ENCODE data around the gene WNK4. TPM values are rescaled to one million over a fixed set of nuclear protein-coding genes. Genes with fewer than 3 reads are reported as not detected.

The WNK4 gene
- total RNA-seq, 1 donor from 2014 or later = not detected

DNA sequence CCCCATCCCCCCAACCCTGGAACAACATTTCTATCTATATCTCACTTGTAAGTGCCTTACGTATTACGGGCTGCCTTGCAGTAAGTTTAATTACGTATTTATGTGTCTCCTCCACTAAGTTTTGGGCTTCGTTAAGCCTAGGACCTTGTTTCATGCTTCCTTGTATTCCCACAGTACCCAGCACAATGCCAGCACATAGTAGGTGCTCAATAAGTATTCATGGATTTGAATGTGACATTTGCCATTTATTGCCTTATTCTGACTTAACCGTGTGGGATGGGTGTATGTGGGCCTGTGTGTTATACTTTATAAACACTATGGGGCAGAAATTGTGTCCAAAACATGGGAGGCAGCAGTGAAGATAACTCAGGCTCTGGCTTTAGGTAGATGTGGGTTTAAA is 12.1 kb downstream of the WNK4 start:
- intact Hi-C loops (cut with micrococcal nuclease) = no loop called here
- no peak for ATAC-seq
- no peak for DNase-seq

DNA sequence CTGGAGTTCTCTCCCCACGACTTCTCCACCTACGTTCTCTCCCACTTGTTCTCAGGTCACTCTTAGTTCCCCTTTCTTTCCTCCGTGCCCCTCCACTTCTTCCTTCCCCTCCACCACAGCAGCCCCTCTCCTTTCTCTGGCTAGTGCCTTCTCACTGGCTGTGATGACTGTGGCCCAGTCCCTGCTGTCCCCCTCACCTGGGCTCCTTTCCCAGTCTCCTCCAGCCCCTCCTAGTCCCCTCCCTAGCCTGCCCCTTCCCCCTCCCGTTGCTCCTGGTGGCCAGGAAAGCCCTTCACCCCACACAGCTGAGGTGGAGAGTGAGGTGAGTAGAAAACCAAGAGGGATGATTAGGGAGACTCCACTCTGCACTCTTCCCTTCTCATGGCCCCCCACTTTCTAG is 14.7 kb downstream of the WNK4 start:
- ATAC-seq (no peak), DNase-seq (no peak)
- intact Hi-C loops (cut with micrococcal nuclease) = no loop called here

DNA sequence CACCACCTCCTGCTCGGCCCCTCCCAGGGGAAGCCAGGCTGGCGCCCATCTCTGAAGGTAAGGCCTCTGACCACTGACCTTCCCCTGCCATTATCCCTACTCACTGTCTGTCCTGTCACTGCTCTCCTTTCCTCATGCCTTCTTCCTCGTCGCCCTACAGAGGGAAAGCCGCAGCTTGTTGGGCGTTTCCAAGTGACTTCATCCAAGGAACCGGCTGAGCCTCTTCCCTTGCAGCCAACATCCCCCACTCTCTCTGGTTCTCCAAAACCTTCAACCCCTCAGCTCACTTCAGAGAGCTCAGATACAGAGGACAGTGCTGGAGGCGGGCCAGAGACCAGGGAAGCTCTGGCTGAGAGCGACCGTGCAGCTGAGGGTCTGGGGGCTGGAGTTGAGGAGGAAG is 15.1 kb downstream of the WNK4 start:
- intact Hi-C loops (cut with micrococcal nuclease) = no loop called here
- no peak for DNase-seq
- ATAC-seq = no peak

DNA sequence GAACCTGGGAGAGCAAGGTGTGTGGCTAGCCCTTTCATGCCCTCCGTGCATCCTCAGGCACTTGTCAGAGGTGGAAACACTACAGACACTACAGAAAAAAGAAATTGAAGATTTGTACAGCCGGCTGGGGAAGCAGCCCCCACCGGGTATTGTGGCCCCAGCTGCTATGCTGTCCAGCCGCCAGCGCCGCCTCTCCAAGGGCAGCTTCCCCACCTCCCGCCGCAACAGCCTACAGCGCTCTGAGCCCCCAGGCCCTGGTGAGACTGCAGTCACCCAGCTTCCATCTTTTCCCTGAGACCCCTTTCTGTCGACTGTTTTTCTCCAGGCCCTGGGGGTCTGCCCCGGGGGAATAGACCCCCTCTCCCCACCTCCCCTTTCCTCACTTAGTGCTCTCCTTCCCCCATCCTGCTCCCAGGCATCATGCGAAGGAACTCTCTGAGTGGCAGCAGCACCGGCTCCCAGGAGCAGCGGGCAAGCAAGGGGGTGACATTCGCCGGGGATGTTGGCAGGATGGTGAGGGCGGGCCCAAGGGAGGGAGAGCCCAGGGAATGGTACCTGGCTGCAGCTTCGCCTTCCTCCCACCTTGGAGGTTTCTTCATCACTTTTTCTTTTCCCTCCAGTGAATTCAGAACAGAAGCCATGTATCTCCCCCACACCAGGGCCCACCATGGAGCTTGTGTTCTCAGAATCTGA is 15.8 kb downstream of the WNK4 start:
- DNase-seq = no peak
- intact Hi-C loops (cut with micrococcal nuclease) = no loop called here
- ATAC-seq = no peak

DNA sequence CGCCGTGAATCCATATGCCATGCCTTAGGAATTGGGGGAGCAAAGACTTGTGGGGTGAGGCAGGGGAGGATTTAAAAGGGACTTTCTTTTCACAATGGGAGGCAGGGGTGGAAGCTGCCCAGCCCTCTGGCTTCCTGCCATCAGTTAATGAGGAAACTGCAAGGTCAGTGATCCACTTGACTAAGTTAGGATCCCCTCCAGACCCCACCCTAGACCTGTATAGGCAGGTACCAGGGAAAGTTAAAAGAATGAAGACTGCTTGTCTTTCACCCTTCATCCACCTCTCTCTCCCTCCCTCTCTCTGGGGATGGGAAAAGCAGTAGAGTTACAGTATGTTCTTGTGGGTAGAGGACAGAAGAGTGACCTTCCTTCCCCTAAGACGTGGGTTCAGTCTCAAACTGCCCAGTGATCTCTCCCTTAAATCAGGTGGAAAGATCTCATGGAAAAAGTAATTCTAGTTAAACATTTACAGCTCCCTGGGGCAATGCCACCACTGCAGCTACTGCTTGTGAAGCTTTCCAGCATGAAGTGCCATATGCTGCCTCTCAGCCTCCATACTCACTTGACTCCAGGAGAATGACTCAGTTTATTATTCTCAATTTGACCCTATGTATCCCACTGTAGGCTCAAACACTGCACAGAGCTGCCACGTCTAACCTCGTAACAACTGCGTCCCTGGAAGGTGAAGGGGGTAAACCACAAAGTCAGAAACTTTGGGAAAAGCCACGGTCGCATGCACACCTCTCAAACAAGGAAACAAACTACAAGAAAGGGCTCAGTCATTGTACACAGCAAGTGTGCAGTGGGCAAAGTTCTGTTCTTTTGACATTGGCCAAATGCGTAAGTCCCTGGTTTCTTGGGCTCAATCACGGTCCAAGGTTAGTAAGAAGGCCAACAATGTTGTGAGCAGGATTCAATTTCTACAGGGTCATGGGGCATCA is 16.9 kb downstream of the WNK4 start:
- DNase-seq (no peak), ATAC-seq (no peak)
- intact Hi-C loops (cut with micrococcal nuclease) = no loop called here

DNA sequence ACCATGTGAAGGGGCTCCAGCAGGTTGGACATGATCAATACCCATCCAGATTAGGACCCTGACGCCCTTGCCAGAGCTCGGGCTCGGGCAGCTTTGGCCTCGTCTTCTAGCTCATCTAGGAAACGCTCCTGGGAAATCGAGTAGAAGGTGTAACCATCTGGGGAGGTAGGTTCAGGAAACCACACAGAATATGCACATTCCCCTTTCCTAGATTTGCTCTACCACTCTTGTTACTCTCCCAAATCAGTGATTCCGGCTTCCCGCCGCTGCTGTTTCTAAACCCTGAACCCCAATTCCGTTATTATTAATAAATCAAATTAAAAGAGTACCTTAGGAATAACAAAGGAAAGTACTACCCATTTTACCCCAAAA is 17.6 kb downstream of the WNK4 start:
- ATAC-seq (no peak), DNase-seq (no peak)
- intact Hi-C loops (cut with micrococcal nuclease) = no loop called here

DNA sequence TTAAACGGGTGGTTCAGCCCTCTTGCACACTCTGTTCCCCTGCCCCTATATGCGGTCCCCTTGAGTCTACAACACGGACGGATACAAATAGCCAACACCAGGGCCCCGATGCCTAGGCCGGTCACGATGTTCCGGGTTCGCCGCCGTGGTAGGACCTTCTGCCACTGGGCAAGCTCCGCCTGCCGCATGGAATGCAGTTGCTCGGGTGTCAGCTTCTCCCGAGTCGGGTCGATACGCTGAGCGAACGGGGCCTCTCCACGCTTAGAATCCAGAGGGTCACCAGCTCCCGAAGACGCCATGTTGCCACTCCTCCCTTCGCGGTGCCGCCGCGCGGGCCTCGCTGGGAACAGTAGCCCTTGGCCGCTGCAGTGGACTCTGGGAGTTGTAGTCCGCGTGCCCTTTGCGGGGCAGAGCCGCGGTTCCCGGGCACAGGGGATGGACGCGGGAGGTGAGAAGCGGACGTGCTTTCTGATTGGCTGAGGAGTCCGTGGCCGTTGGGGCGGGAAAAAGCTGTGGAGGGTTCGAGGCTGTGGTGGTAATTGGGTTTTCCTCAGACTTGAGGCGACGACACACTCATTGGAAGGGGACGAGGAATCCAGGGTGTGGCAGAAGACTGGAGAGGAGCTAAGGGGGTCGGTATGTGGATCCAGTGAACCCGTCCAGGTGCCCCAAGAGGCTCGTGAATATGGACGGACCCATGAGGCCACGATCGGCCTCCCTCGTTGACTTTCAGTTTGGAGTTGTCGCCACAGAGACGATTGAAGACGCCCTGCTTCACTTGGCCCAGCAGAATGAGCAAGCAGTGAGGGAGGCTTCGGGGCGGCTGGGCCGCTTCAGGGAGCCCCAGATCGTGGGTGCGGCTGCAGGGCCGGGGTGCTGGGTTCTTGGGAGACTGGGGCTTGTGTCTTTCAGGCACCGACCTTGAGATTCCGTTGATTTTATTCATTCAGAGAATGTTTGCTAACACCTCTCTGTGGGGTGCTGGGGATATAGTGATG is 18.3 kb downstream of the WNK4 start, which contains the start of the genes CNTD1 and COA3:
Gene CNTD1, plus strand, starts transcription at position 479 of the 998 bp plus-strand sequence. Its CDS starts 207 bp downstream, at position 686.
Gene COA3, minus strand, starts transcription at position 322 of the 998 bp plus-strand sequence. Its CDS starts 23 bp downstream, at position 299.
- intact Hi-C loops (cut with micrococcal nuclease) = no loop called here
- DNase-seq = peak; percentile 94

DNA sequence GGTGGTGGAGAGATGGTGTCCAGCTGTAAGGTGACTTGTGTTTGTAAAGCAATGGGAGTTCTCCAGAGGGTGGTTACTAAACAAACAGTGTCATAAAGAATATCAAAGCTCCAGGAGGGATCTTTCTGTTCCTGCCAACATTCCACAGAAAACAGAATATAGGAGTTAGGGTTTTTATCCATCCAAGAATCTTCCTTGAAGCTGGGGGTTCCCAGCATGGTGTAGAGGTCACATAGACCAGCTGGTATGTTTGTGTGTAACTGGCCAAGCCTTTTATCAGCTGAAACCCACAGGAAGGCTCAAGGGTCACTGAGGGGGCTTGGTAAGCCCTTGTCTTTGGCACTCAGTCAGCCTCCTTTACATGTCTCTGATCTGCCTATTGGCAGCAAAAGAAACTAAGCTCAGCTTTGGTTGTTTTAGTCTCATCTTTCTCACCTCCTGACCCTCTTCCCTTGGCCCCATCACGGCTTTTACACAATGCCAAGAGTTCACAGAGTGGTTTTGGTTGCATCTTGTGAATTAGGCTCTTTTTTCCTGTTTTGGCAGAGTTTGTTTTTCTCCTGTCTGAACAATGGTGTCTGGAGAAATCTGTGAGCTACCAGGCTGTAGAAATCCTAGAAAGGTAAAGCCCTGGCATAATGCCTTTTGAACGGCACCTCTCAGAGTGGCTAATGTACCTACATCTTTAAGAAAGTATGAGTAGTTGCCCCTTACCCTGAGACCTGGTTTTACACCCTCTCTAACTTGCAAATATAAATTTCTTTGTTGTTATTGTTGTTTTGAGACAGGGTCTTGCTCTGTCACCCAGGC is 22.9 kb downstream of the WNK4 start:
- ATAC-seq = no peak
- intact Hi-C loops (cut with micrococcal nuclease) = no loop called here
- DNase-seq = no peak

More for the DNA sequence above, 18.3 kb downstream of the WNK4 start, which contains the start of the genes CNTD1 and COA3:
- peak; percentile 99 for ATAC-seq

DNA sequence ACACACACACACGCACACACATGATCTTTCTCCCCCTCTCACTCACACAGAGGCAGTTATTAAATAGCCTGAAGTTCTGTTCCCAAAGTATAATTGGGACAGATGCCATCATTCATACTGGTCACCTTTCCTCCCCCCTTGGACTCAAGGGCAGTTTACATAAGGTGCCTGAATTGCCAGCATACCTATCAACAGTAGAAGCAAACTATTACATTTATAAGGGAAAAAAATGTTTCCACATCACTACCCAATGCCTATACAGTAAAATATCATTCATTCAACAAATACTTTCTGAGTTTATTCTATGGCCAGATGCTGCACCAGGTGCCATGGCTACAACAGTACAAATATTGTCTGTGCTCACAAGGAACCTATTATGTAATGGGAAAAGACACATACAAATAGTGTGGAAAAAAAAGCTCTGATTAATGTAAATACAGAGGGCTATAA is 24.5 kb downstream of the WNK4 start:
- no peak for ATAC-seq
- intact Hi-C loops (cut with micrococcal nuclease) = no loop called here
- no peak for DNase-seq

DNA sequence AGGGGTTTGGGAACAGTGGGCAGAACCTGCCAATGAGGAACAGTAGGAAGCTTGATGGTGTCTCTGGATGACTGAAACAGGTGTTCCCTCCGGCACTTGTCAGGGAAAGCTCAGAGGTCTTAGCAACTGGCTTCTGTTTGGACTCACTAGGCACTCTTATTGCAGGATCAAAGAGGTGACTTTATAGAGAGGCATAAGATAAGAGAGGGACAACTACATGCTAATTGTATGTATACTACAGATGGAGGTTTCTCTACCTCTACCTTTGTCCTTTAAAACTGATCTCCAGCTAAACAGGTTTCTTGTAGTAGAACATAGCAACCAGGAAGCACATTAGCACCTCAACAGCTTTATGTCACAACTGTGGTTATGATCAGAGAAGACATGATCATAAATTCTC is 25.8 kb downstream of the WNK4 start:
- ATAC-seq (no peak), DNase-seq (no peak)
- intact Hi-C loops (cut with micrococcal nuclease) = no loop called here

DNA sequence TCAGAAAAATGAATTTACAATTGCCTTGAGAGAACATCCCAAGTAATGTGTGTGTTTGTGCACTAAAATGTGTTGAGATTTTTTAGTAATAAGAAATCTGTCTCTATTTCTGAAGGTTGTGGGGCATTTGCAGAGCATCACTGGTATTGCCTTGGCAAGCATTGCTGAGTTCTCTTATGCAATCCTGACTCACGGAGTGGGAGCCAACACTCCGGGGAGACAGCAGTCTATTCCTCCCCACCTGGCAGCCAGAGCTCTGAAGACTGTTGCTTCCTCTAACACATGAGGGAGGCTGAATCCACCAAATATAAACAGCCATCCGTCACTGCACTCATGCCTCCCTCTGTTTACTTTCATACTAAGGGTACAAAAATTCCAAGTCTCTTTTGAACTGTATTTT is 28.8 kb downstream of the WNK4 start:
- intact Hi-C loops (cut with micrococcal nuclease) = no loop called here
- DNase-seq = no peak
- ATAC-seq = peak; percentile 57

DNA sequence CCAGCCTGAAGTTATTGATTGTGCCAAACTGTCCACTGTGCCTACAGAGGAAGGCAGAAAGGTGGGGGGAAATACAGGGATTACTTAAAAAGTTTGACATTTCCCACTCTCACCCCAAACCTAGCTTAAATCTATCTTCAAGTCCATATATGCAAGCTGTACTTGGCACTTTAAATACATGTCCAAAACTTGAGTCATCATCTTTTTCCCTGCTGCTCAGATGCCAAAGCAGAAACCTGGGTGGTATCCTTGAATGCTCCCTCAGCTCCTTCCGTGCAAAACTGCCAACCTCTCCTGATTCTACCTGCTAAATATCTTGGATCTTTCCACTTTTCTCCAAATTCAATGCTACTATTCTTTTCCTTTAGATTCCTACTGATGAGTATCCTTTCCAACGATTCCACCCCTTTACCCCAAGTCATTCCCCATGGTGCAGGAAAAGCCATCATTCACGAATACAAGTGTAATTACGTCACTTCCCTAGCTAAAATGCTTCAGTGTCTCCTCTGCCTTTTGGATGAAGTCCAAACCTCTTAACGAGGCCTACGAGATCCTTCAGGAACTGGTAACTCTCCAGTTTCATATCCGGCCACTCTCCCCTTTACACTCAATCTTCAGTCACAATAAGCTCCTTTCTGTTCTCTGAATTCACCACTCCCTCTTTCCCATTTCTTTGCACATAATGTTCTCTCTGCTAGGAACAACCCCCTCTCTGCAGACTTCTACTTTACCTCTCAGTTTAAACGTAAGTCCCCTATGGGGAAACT is 34.4 kb downstream of the WNK4 start:
- intact Hi-C loops (cut with micrococcal nuclease) = no loop called here
- DNase-seq = no peak
- peak; percentile 31 for ATAC-seq

DNA sequence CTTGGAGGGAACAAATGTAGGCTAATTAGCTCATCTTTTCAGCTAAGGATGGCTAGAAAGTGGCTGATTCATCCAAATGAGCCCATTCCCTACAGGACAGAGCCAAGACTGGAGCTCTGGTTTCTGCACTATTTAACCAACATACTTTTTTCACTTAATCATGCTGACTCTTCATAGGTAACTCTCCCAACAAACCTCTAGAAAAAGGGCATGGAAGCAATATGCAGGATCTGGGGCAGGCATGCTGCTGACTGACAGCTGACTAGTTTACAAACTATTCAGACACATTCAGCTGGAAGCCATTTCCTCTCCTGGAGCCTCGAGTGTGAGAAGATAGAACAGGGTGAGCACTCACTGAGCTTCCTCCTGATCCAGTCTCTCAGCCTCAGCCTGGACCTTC is 37.5 kb downstream of the WNK4 start:
- ATAC-seq (no peak), DNase-seq (no peak)
- intact Hi-C loops (cut with micrococcal nuclease) = no loop called here

DNA sequence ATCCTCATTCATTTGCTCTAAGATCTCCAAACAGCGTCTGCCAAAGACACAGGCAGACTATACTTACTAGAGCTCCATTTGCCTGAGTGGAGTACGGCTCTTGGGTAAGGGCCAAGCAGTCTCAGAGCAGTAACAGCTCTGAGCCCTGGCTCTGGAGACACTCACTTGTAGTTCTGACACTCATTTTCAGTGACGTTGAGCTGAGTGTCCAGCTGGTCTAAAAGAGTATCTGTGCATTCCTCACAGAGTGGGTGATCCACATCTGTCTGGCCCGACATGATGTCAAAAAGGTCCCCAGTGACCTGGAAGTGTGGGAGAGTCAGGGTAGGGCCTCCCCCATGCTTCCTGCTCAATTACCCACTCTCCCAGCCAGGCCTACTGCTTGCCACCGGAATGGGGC is 38.0 kb downstream of the WNK4 start:
- DNase-seq (no peak), ATAC-seq (no peak)
- intact Hi-C loops (cut with micrococcal nuclease) = no loop called here

DNA sequence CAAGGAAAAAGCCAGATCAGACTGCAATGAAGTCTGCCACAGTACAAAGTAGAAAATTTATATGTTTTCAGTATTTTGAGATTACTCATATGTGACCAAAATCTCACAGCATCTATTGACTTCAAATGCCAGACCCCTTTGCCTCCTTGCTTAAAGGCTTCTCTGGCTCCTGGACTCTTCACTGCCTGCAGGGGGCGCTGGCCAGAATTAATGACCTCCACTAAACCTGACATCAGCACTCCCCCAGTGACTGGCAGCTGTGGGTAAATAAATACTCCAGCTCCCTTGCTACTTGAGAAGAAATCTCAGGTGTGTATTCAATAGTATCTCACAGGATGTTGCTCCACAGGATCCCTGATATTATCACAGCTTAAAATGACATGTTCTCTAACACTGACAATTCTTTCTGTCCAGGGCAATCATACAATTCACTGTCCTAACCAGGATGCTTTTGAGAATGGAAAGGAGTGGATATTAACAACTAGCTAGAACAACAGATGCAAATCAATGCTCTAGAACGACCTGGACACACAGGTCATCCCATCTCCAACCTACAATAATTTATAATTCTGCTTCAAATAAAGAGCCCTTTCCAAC is 39.6 kb downstream of the WNK4 start:
- DNase-seq (peak; percentile 65), ATAC-seq (no peak)
- intact Hi-C loops (cut with micrococcal nuclease) = loop anchor here (10.0 kb wide), 1 partner anchor 95 kb away; no protein-coding TSS in a partner anchor

DNA sequence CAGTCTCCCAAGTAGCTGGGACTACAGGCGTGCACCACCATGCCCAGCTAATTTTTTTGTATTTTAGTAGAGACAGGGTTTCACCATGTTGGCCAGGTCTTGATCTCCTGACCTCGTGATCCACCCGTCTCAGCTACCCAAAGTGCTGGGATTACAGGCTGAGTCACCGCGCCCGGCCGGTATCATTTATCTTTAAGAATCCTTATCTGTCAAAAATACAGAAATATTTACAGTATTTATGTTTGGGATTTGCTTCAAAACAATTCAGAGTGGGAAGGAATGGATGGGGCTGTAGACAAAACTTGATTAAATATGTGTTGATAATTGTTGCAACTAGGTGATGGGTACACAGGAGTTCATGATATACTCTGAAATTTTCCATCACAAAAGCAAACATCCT is 40.8 kb downstream of the WNK4 start:
- intact Hi-C loops (cut with micrococcal nuclease) = loop anchor here (10.0 kb wide), 1 partner anchor 96 kb away; no protein-coding TSS in a partner anchor
- ATAC-seq = no peak
- DNase-seq = no peak

DNA sequence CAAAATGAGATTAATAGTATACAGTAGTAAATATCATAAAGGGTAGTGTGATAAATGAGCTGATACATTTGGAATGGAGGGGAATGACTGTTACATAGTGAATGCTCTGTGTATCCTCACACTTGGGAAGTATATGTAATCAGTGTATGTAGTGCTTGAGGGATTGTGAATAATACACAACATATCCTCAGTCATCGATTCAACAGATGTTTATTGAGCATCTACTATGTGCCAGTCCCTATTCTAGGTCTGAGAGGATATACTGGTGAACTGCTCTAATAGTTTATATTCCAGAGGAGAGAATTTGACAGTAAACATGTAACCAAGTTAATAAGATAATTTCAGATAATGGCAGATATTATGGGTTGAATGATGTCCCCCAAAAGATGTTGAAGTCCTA is 47.1 kb downstream of the WNK4 start:
- ATAC-seq = no peak
- DNase-seq = no peak
- intact Hi-C loops (cut with micrococcal nuclease) = loop anchor here (10.0 kb wide), 1 partner anchor 103 kb away; no protein-coding TSS in a partner anchor
